Nephron (organoid): Measurements from ENCODE around the gene SCAPER.
"Not testable (repeated sequence)": the region's sequence is repeated elsewhere in the genome, so short reads cannot be mapped to it uniquely, and the experiment has no call there.

ENCODE experiments used
- H3K27ac Mint-ChIP-seq, 3 experiments: 2 replicates each; pipeline ENCODE4 v1.8.0; 2020; ENCODE audit warnings: mixed read lengths in 3 of 3, mild to moderate bottlenecking in 2 of 3, moderate library complexity in 1 of 3
- H3K27me3 Mint-ChIP-seq: 2 replicates; pipeline ENCODE4 v1.8.0; 2021; ENCODE audit warnings: low read depth, mild to moderate bottlenecking, moderate library complexity, mixed read lengths
- H3K36me3 Mint-ChIP-seq: 2 replicates; pipeline ENCODE4 v1.8.0; 2020; ENCODE audit warnings: low read depth, mixed read lengths
- H3K4me1 Mint-ChIP-seq: 2 replicates; pipeline ENCODE4 v1.8.0; 2020; ENCODE audit warnings: mixed read lengths
- H3K4me3 Mint-ChIP-seq, 3 experiments: 2 replicates each; pipeline ENCODE4 v1.8.0; 2020; ENCODE audit warnings: mild to moderate bottlenecking in 3 of 3, mixed read lengths in 3 of 3, moderate library complexity in 2 of 3
- H3K9me3 Mint-ChIP-seq: 2 replicates; pipeline ENCODE4 v1.8.0; 2020; ENCODE audit warnings: mixed read lengths
- CTCF ChIP-seq, 3 experiments: fragments of 200-600 bp; sonication (generic); IDR thresholded peaks; one replicate each; pipeline ENCODE4 v1.5.0; 2021; ENCODE audit warnings: antibody characterized with exemption in 3 of 3; ENCODE audit not compliant: unreplicated experiment in 3 of 3

Gene SCAPER

GRCh38 chr15:76714950-76715349, 190.2 kb downstream of the SCAPER start:
- peaks cover 35% of the 10 kb centered on the region for H3K9me3 Mint-ChIP-seq
- TF ChIP-seq CTCF (IDR thresholded peaks at IDR 0.05; ENCODE audit: unreplicated experiment in 3 of 3), result no peak
- no peak overlapping the region for H3K27ac Mint-ChIP-seq
- no peak overlapping the region for H3K4me3 Mint-ChIP-seq
- H3K36me3 Mint-ChIP-seq, result peaks cover 59% of the 10 kb centered on the region
- no peaks in the 10 kb centered on the region for H3K4me1 Mint-ChIP-seq
- no peaks in the 10 kb centered on the region for H3K27me3 Mint-ChIP-seq

- no peak for TF ChIP-seq CTCF (IDR thresholded peaks at IDR 0.05; ENCODE audit: unreplicated experiment in 3 of 3)
- Mint-ChIP-seq H3K4me1 (no peaks in the 10 kb centered on the region), H3K27me3 (no peaks in the 10 kb centered on the region), H3K4me3 (no peak overlapping the region), H3K27ac (no peak overlapping the region), H3K9me3 (peaks cover 23% of the 10 kb centered on the region), H3K36me3 (peaks cover 42% of the 10 kb centered on the region)
Measured at GRCh38 chr15:76711351-76711827, 193.8 kb downstream of the SCAPER start.

GRCh38 chr15:76704032-76704431, 201.1 kb downstream of the SCAPER start:
- not testable (repeated sequence) for H3K4me1 Mint-ChIP-seq, H3K27ac Mint-ChIP-seq, H3K4me3 Mint-ChIP-seq, H3K9me3 Mint-ChIP-seq, H3K27me3 Mint-ChIP-seq
- H3K36me3 Mint-ChIP-seq, result peaks cover 40% of the 10 kb centered on the region

GRCh38 chr15:76696840-76697239, 208.3 kb downstream of the SCAPER start:
- no peak for TF ChIP-seq CTCF (IDR thresholded peaks at IDR 0.05; ENCODE audit: unreplicated experiment in 3 of 3)
- Mint-ChIP-seq H3K4me3 (no peak overlapping the region), H3K27ac (no peak overlapping the region), H3K36me3 (peaks cover 19% of the 10 kb centered on the region), H3K9me3 (peaks cover 2% of the 10 kb centered on the region), H3K27me3 (no peaks in the 10 kb centered on the region), H3K4me1 (no peaks in the 10 kb centered on the region)

- H3K27ac Mint-ChIP-seq, H3K4me1 Mint-ChIP-seq, H3K27me3 Mint-ChIP-seq, H3K9me3 Mint-ChIP-seq, H3K4me3 Mint-ChIP-seq, H3K36me3 Mint-ChIP-seq: not testable (repeated sequence)
Measured at GRCh38 chr15:76692546-76692945, 212.6 kb downstream of the SCAPER start.

- peaks cover 30% of the 10 kb centered on the region for H3K9me3 Mint-ChIP-seq
- H3K36me3 Mint-ChIP-seq, result peaks cover 24% of the 10 kb centered on the region
- not testable (repeated sequence) for H3K4me1 Mint-ChIP-seq, H3K4me3 Mint-ChIP-seq, H3K27ac Mint-ChIP-seq, H3K27me3 Mint-ChIP-seq
Measured at GRCh38 chr15:76687592-76687991, 217.5 kb downstream of the SCAPER start.

GRCh38 chr15:76684002-76684401, 221.1 kb downstream of the SCAPER start:
- no peak for TF ChIP-seq CTCF (IDR thresholded peaks at IDR 0.05; ENCODE audit: unreplicated experiment in 3 of 3)
- peaks cover 36% of the 10 kb centered on the region for H3K36me3 Mint-ChIP-seq
- no peaks in the 10 kb centered on the region for H3K4me1 Mint-ChIP-seq
- H3K27me3 Mint-ChIP-seq, result no peaks in the 10 kb centered on the region
- no peak overlapping the region for H3K27ac Mint-ChIP-seq
- peaks cover 36% of the 10 kb centered on the region for H3K9me3 Mint-ChIP-seq
- H3K4me3 Mint-ChIP-seq, result no peak overlapping the region

GRCh38 chr15:76682833-76683232, 222.3 kb downstream of the SCAPER start:
- no peak overlapping the region for H3K4me3 Mint-ChIP-seq
- no peak overlapping the region for H3K27ac Mint-ChIP-seq
- peaks cover 29% of the 10 kb centered on the region for H3K9me3 Mint-ChIP-seq
- peaks cover 29% of the 10 kb centered on the region for H3K36me3 Mint-ChIP-seq
- no peaks in the 10 kb centered on the region for H3K4me1 Mint-ChIP-seq
- no peaks in the 10 kb centered on the region for H3K27me3 Mint-ChIP-seq
- no peak for TF ChIP-seq CTCF (IDR thresholded peaks at IDR 0.05; ENCODE audit: unreplicated experiment in 3 of 3)
